Caco-2 (cell line): ENCODE results near the gene FOXN3. TPM values are rescaled to one million over a fixed set of nuclear protein-coding genes. Genes with fewer than 3 reads are reported as not detected.

Experiments
- BruUV-seq: library from RNA; stranded (reverse); fragments of 400-500 nt; replicated peaks from 2 replicates; lab custom pipeline; 2021; lab: Mats Ljungman, UMichigan
- CTCF ChIA-PET: fragments of 300-600 bp; sonication (Branson Sonifier 250); formaldehyde crosslinking; loops from one replicate; lab custom pipeline; 2022; ENCODE audit warnings: antibody characterized with exemption; lab: Charles Lee
- POLR2A ChIA-PET: fragments of 300-600 bp; sonication (Branson Sonifier 250); formaldehyde crosslinking; loops from one replicate; lab custom pipeline; 2022; ENCODE audit warnings: antibody characterized with exemption; lab: Charles Lee
- DNase-seq, 2 experiments: peaks; one replicate each; pipeline versions ENCODE4 v3.0.0 to v3.0.0-alpha.2; 2020 to 2022
- H3K27me3 ChIP-seq: replicated peaks from 2 replicates; pipeline ENCODE4 v1.6.0; 2011; ENCODE audit warnings: low read length; ENCODE audit not compliant: control insufficient read depth, insufficient read depth
- H3K36me3 ChIP-seq: 2 replicates; pipeline ENCODE4 v1.5.1; 2011; ENCODE audit warnings: low read length; ENCODE audit not compliant: control insufficient read depth, insufficient read depth
- H3K4me1 ChIP-seq: fragments of 250-450 bp; sonication (Bioruptor Pico); 2 replicates; pipeline ENCODE4 v1.5.1; 2020; ENCODE audit warnings: mild to moderate bottlenecking
- H3K4me3 ChIP-seq: 2 replicates; pipeline ENCODE4 v1.5.1; 2011; ENCODE audit warnings: low read depth, mild to moderate bottlenecking, control low read depth, low read length
- H3K9me3 ChIP-seq: fragments of 250-450 bp; sonication (Bioruptor Pico); 2 replicates; pipeline ENCODE4 v1.5.1; 2020; ENCODE audit warnings: mild to moderate bottlenecking, moderate library complexity
- H3K27ac Mint-ChIP-seq: one replicate; pipeline ENCODE4 v1.8.0; 2022; ENCODE audit warnings: mixed read lengths; ENCODE audit not compliant: unreplicated experiment
- H3K27me3 Mint-ChIP-seq: one replicate; pipeline ENCODE4 v1.8.0; 2022; ENCODE audit warnings: mixed read lengths; ENCODE audit not compliant: insufficient read depth, unreplicated experiment
- H3K36me3 Mint-ChIP-seq: one replicate; pipeline ENCODE4 v1.8.0; 2022; ENCODE audit warnings: mild to moderate bottlenecking, mixed read lengths; ENCODE audit not compliant: insufficient read depth, unreplicated experiment
- H3K4me1 Mint-ChIP-seq: one replicate; pipeline ENCODE4 v1.8.0; 2022; ENCODE audit warnings: low read depth, mixed read lengths; ENCODE audit not compliant: unreplicated experiment
- H3K4me3 Mint-ChIP-seq: one replicate; pipeline ENCODE4 v1.8.0; 2022; ENCODE audit warnings: mild to moderate bottlenecking, moderate library complexity, mixed read lengths; ENCODE audit not compliant: unreplicated experiment
- H3K9me3 Mint-ChIP-seq: one replicate; pipeline ENCODE4 v1.8.0; 2022; ENCODE audit warnings: mixed read lengths; ENCODE audit not compliant: unreplicated experiment
- CTCF ChIP-seq, 2 experiments: fragments of 200-600 bp in 1 of 2; IDR thresholded peaks; 1 replicate in 1 of 2; 2 replicates in 1 of 2; pipeline versions ENCODE4 v1.5.1 to v1.8.0; 2011 to 2022; ENCODE audit warnings: antibody characterized with exemption in 1 of 2, control low read depth in 1 of 2, inconsistent platforms in 1 of 2, low read depth in 1 of 2, low read length in 1 of 2, mild to moderate bottlenecking in 1 of 2, moderate library complexity in 1 of 2; ENCODE audit not compliant: insufficient read depth in 1 of 2, severe bottlenecking in 1 of 2, unreplicated experiment in 1 of 2
- intact Hi-C: fragments of 100-400 bp; cut with micrococcal nuclease; formaldehyde crosslinking; loops from one replicate; pipeline ENCODE4 v1.10.0; 2022; ENCODE audit not compliant: unreplicated experiment
- total RNA-seq: library from RNA; stranded (reverse); gene quantifications from 2 replicates; pipeline ENCODE4 v1.2.3, GENCODE V29; 2022

Gene FOXN3
- total RNA-seq, 1 experiment from 2014 or later, result 20.6 TPM

DNA sequence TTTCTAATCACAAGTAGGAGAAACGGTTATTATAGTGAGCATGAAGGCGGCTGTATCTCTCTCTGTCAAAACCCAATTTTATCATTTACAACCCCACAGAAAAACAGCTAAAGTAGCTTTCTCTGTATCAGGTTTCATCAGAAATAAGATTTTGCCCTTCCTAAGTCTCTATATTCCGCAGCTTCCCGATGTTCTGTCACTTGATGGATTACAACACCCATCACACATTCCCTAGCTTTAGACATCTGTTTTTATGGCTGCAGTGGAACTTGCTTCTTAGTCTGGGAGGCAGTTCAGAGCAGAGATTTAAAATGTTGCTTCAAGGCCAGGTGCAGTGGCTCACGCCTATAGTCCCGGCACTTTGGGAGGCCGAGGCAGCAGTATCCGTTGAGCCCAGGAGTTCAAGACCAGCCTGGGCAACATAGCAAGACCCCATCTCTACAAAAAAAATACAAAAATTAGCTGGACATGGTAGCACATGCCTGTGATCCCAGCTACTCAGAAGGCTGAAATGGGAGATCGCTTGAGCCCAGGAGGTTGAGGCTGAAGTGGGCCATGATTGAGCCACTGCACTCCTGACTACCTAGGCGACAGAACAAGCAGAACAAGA, 27.6 kb upstream of the FOXN3 start:
- no peak overlapping the region for H3K4me3 ChIP-seq
- no peak overlapping the region for H3K4me3 Mint-ChIP-seq
- TF ChIP-seq CTCF (IDR thresholded peaks at IDR 0.05; ENCODE audit: insufficient read depth in 1 of 2, low read depth in 1 of 2, low read length in 1 of 2, severe bottlenecking in 1 of 2, unreplicated experiment in 1 of 2), result no peak
- H3K36me3 Mint-ChIP-seq, result no peaks in the 10 kb centered on the region
- H3K9me3 Mint-ChIP-seq, result no peaks in the 10 kb centered on the region
- ChIA-PET POLR2A (no interaction called here), CTCF (no interaction called here)
- H3K9me3 ChIP-seq, result no peaks in the 10 kb centered on the region
- H3K27me3 ChIP-seq, result no peaks in the 10 kb centered on the region
- no peak for DNase-seq
- H3K4me1 Mint-ChIP-seq, result peaks cover 8% of the 10 kb centered on the region
- BruUV-seq, result no TSS peak
- H3K4me1 ChIP-seq, result no peaks in the 10 kb centered on the region
- intact Hi-C loops, result no loop called here
- no peak overlapping the region for H3K27ac Mint-ChIP-seq
- no peaks in the 10 kb centered on the region for H3K27me3 Mint-ChIP-seq
- H3K36me3 ChIP-seq, result no peaks in the 10 kb centered on the region

GRCh38 chr14:89444044-89444443, 27.0 kb upstream of the FOXN3 start:
- Mint-ChIP-seq H3K4me1 (peaks cover 8% of the 10 kb centered on the region), H3K9me3 (no peaks in the 10 kb centered on the region), H3K36me3 (no peaks in the 10 kb centered on the region), H3K27ac (no peak overlapping the region), H3K4me3 (no peak overlapping the region), H3K27me3 (no peaks in the 10 kb centered on the region)
- no peak for DNase-seq
- no TSS peak for BruUV-seq
- CTCF ChIA-PET, result no interaction called here
- intact Hi-C loops, result no loop called here
- Histone ChIP-seq H3K4me1 (no peaks in the 10 kb centered on the region), H3K36me3 (no peaks in the 10 kb centered on the region), H3K4me3 (no peak overlapping the region), H3K9me3 (no peaks in the 10 kb centered on the region), H3K27me3 (no peaks in the 10 kb centered on the region)
- TF ChIP-seq CTCF (IDR thresholded peaks at IDR 0.05; ENCODE audit: insufficient read depth in 1 of 2, low read depth in 1 of 2, low read length in 1 of 2, severe bottlenecking in 1 of 2, unreplicated experiment in 1 of 2), result no peak
- POLR2A ChIA-PET, result no interaction called here

DNA sequence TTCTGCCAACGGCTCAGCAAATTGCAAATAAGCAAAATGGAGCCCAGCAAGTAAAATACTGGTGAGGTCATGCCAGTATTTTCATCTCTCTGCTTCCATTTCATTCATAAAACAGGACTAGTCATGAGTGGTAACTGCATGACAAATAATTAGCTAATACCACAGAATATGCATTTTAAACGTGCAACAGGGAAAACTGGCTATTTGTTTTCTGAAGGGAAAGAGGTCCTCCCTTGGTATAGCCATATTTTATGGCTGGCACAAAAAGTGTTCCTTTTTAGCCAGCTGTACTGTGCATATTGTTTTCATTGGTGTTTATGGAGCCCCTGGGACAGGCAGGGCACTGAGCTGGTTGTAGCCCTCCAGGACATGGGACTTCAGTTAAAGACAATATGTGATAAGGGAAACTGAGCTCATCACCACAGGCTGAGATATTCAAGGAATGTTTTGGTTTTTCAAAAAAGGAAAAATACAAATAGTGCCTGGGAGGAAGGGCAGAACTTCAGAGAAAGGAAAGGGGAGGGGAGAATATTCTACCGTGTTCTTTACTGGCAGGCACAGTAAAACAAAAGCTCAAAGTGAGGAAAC, 26.1 kb upstream of the FOXN3 start:
- no TSS peak for BruUV-seq
- no peaks in the 10 kb centered on the region for H3K36me3 Mint-ChIP-seq
- no peaks in the 10 kb centered on the region for H3K27me3 ChIP-seq
- no peaks in the 10 kb centered on the region for H3K9me3 Mint-ChIP-seq
- H3K4me1 Mint-ChIP-seq, result peaks cover 8% of the 10 kb centered on the region
- H3K4me3 ChIP-seq, result no peak overlapping the region
- POLR2A ChIA-PET, result no interaction called here
- no peak for TF ChIP-seq CTCF (IDR thresholded peaks at IDR 0.05; ENCODE audit: insufficient read depth in 1 of 2, low read depth in 1 of 2, low read length in 1 of 2, severe bottlenecking in 1 of 2, unreplicated experiment in 1 of 2)
- H3K4me1 ChIP-seq, result no peaks in the 10 kb centered on the region
- no peak for DNase-seq
- CTCF ChIA-PET, result interaction anchor here (0.6 kb wide), 1 partner anchor 1628 kb away, joined by 3 read pairs; no protein-coding TSS in a partner anchor
- intact Hi-C loops, result no loop called here
- H3K9me3 ChIP-seq, result no peaks in the 10 kb centered on the region
- no peaks in the 10 kb centered on the region for H3K36me3 ChIP-seq
- no peak overlapping the region for H3K27ac Mint-ChIP-seq
- no peak overlapping the region for H3K4me3 Mint-ChIP-seq
- H3K27me3 Mint-ChIP-seq, result no peaks in the 10 kb centered on the region
